ENCODE data around the gene MASP1. TPM values are rescaled to one million over a fixed set of nuclear protein-coding genes. Genes with fewer than 3 reads are reported as not detected.
"Not testable (repeated sequence)": the region's sequence is repeated elsewhere in the genome, so short reads cannot be mapped to it uniquely, and the experiment has no call there.

The MASP1 gene
- polyA plus RNA-seq, 1 donor from 2014 or later, result 0.19 TPM

- Histone ChIP-seq H2AFZ (ENCODE audit: low read depth, low read length) (no peak overlapping the region), H3K4me3 (ENCODE audit: low read length) (no peak overlapping the region), H4K20me1 (ENCODE audit: insufficient read depth) (no peaks in the 10 kb centered on the region), H3K27me3 (ENCODE audit: insufficient read depth, low read depth, low read length) (no peaks in the 10 kb centered on the region), H3K79me2 (replicated peaks; ENCODE audit: insufficient read depth, low read length) (no peaks in the 10 kb centered on the region), H3K9ac (ENCODE audit: low read length) (no peak overlapping the region), H3K27ac (ENCODE audit: low read length) (no peak overlapping the region), H3K9me2 (ENCODE audit: insufficient read depth, low read length) (no peaks in the 10 kb centered on the region), H3F3A (ENCODE audit: insufficient read depth, low read length, poor library complexity, severe bottlenecking) (no peaks in the 10 kb centered on the region), H3K9me3 (ENCODE audit: low read length) (no peaks in the 10 kb centered on the region), H3K4me2 (ENCODE audit: low read length) (no peak overlapping the region), H3K36me3 (ENCODE audit: insufficient read depth, low read length) (no peaks in the 10 kb centered on the region)
- TF ChIP-seq SMC3 (conservative IDR thresholded peaks at IDR 0.05; ENCODE audit: poor library complexity) (no peak), EZH2 (IDR thresholded peaks at IDR 0.05; ENCODE audit: borderline replicate concordance, insufficient read depth, low read length, poor library complexity, severe bottlenecking) (no peak), CTCF (IDR thresholded peaks at IDR 0.05; ENCODE audit: poor library complexity, severe bottlenecking) (no peak), MXI1 (conservative IDR thresholded peaks at IDR 0.05; ENCODE audit: poor library complexity, severe bottlenecking) (no peak), RAD21 (conservative IDR thresholded peaks at IDR 0.05) (no peak), TAF1 (IDR thresholded peaks at IDR 0.05; ENCODE audit: low read depth) (no peak), EP300 (conservative IDR thresholded peaks at IDR 0.05; ENCODE audit: poor library complexity, severe bottlenecking) (no peak), POLR2AphosphoS5 (IDR thresholded peaks at IDR 0.05) (no peak)
- TF ChIP-seq, protein P1, sequence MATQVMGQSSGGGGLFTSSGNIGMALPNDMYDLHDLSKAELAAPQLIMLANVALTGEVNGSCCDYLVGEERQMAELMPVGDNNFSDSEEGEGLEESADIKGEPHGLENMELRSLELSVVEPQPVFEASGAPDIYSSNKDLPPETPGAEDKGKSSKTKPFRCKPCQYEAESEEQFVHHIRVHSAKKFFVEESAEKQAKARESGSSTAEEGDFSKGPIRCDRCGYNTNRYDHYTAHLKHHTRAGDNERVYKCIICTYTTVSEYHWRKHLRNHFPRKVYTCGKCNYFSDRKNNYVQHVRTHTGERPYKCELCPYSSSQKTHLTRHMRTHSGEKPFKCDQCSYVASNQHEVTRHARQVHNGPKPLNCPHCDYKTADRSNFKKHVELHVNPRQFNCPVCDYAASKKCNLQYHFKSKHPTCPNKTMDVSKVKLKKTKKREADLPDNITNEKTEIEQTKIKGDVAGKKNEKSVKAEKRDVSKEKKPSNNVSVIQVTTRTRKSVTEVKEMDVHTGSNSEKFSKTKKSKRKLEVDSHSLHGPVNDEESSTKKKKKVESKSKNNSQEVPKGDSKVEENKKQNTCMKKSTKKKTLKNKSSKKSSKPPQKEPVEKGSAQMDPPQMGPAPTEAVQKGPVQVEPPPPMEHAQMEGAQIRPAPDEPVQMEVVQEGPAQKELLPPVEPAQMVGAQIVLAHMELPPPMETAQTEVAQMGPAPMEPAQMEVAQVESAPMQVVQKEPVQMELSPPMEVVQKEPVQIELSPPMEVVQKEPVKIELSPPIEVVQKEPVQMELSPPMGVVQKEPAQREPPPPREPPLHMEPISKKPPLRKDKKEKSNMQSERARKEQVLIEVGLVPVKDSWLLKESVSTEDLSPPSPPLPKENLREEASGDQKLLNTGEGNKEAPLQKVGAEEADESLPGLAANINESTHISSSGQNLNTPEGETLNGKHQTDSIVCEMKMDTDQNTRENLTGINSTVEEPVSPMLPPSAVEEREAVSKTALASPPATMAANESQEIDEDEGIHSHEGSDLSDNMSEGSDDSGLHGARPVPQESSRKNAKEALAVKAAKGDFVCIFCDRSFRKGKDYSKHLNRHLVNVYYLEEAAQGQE (IDR thresholded peaks at IDR 0.05; ENCODE audit: borderline replicate concordance), result no peak
Measured at GRCh38 chr3:187242435-187242834, 49.1 kb downstream of the MASP1 start.

- H3K4me2 ChIP-seq (ENCODE audit: low read length); H3K36me3 ChIP-seq (ENCODE audit: insufficient read depth, low read length); H3K79me2 ChIP-seq (replicated peaks; ENCODE audit: insufficient read depth, low read length); H2AFZ ChIP-seq (ENCODE audit: low read depth, low read length); H3F3A ChIP-seq (ENCODE audit: insufficient read depth, low read length, poor library complexity, severe bottlenecking); H3K9ac ChIP-seq (ENCODE audit: low read length); H3K27ac ChIP-seq (ENCODE audit: low read length); H4K20me1 ChIP-seq (ENCODE audit: insufficient read depth); H3K4me3 ChIP-seq (ENCODE audit: low read length); H3K9me2 ChIP-seq (ENCODE audit: insufficient read depth, low read length); H3K9me3 ChIP-seq (ENCODE audit: low read length); H3K27me3 ChIP-seq (ENCODE audit: insufficient read depth, low read depth, low read length): not testable (repeated sequence)
Measured at GRCh38 chr3:187238835-187239234, 52.7 kb downstream of the MASP1 start.

- no peaks in the 10 kb centered on the region for H3K9me3 ChIP-seq (ENCODE audit: low read length)
- H3K79me2 ChIP-seq (replicated peaks; ENCODE audit: insufficient read depth, low read length), result no peaks in the 10 kb centered on the region
- H3K36me3 ChIP-seq (ENCODE audit: insufficient read depth, low read length), result no peaks in the 10 kb centered on the region
- no peak overlapping the region for H3K4me2 ChIP-seq (ENCODE audit: low read length)
- H3K4me3 ChIP-seq (ENCODE audit: low read length), result no peak overlapping the region
- H3K27ac ChIP-seq (ENCODE audit: low read length), result no peak overlapping the region
- no peaks in the 10 kb centered on the region for H3K9me2 ChIP-seq (ENCODE audit: insufficient read depth, low read length)
- no peak overlapping the region for H2AFZ ChIP-seq (ENCODE audit: low read depth, low read length)
- no peak overlapping the region for H3K9ac ChIP-seq (ENCODE audit: low read length)
- H3K27me3 ChIP-seq (ENCODE audit: insufficient read depth, low read depth, low read length), result no peaks in the 10 kb centered on the region
- no peak for TF ChIP-seq MXI1 (conservative IDR thresholded peaks at IDR 0.05; ENCODE audit: poor library complexity, severe bottlenecking)
- TF ChIP-seq CTCF (IDR thresholded peaks at IDR 0.05; ENCODE audit: poor library complexity, severe bottlenecking), result no peak
- TF ChIP-seq RAD21 (conservative IDR thresholded peaks at IDR 0.05), result no peak
- no peak for TF ChIP-seq SMC3 (conservative IDR thresholded peaks at IDR 0.05; ENCODE audit: poor library complexity)
- TF ChIP-seq, protein P1 (IDR thresholded peaks at IDR 0.05; ENCODE audit: borderline replicate concordance), result no peak
- TF ChIP-seq POLR2AphosphoS5 (IDR thresholded peaks at IDR 0.05), result no peak
- TF ChIP-seq TAF1 (IDR thresholded peaks at IDR 0.05; ENCODE audit: low read depth), result no peak
- no peak for TF ChIP-seq EZH2 (IDR thresholded peaks at IDR 0.05; ENCODE audit: borderline replicate concordance, insufficient read depth, low read length, poor library complexity, severe bottlenecking)
- TF ChIP-seq EP300 (conservative IDR thresholded peaks at IDR 0.05; ENCODE audit: poor library complexity, severe bottlenecking), result no peak
- H3F3A ChIP-seq (ENCODE audit: insufficient read depth, low read length, poor library complexity, severe bottlenecking), result no peaks in the 10 kb centered on the region
- no peaks in the 10 kb centered on the region for H4K20me1 ChIP-seq (ENCODE audit: insufficient read depth)
Measured at GRCh38 chr3:187238239-187238638, 53.3 kb downstream of the MASP1 start.

All from neural cell (in vitro differentiated cells).